GM18526 (cell line): ENCODE data around the gene PNMT.

Source experiments
- POLR2A ChIP-seq: IDR thresholded peaks from 3 replicates; pipeline ENCODE4 v1.6.1; 2011; ENCODE audit not compliant: insufficient read length; ENCODE audit errors: extremely low read depth

Gene PNMT

GRCh38 chr17:39715375-39716072, 47.3 kb downstream of the PNMT start:
- no peak for TF ChIP-seq POLR2A

- no peak for TF ChIP-seq POLR2A
Measured at GRCh38 chr17:39716073-39716818, 48.0 kb downstream of the PNMT start.

GRCh38 chr17:39716879-39717536, 48.8 kb downstream of the PNMT start:
- no peak for TF ChIP-seq POLR2A

- TF ChIP-seq POLR2A, result no peak
Measured at GRCh38 chr17:39717660-39718059, 49.4 kb downstream of the PNMT start.

- TF ChIP-seq POLR2A, result no peak
Measured at GRCh38 chr17:39719563-39720355, 51.5 kb downstream of the PNMT start.
